Caco-2 (cell line): ENCODE measurements around the gene RTTN. TPM values are rescaled to one million over a fixed set of nuclear protein-coding genes. Genes with fewer than 3 reads are reported as not detected.

Source experiments
- BruUV-seq: library from RNA; stranded (reverse); fragments of 400-500 nt; replicated peaks from 2 replicates; lab custom pipeline; 2021; lab: Mats Ljungman, UMichigan
- CTCF ChIA-PET: fragments of 300-600 bp; sonication (Branson Sonifier 250); formaldehyde crosslinking; loops from one replicate; lab custom pipeline; 2022; ENCODE audit warnings: antibody characterized with exemption; lab: Charles Lee
- POLR2A ChIA-PET: fragments of 300-600 bp; sonication (Branson Sonifier 250); formaldehyde crosslinking; loops from one replicate; lab custom pipeline; 2022; ENCODE audit warnings: antibody characterized with exemption; lab: Charles Lee
- DNase-seq, 2 experiments: peaks; one replicate each; pipeline versions ENCODE4 v3.0.0 to v3.0.0-alpha.2; 2020 to 2022
- H3K27me3 ChIP-seq: replicated peaks from 2 replicates; pipeline ENCODE4 v1.6.0; 2011; ENCODE audit warnings: low read length; ENCODE audit not compliant: control insufficient read depth, insufficient read depth
- H3K36me3 ChIP-seq: 2 replicates; pipeline ENCODE4 v1.5.1; 2011; ENCODE audit warnings: low read length; ENCODE audit not compliant: control insufficient read depth, insufficient read depth
- H3K4me1 ChIP-seq: fragments of 250-450 bp; sonication (Bioruptor Pico); 2 replicates; pipeline ENCODE4 v1.5.1; 2020; ENCODE audit warnings: mild to moderate bottlenecking
- H3K4me3 ChIP-seq: 2 replicates; pipeline ENCODE4 v1.5.1; 2011; ENCODE audit warnings: low read depth, mild to moderate bottlenecking, control low read depth, low read length
- H3K9me3 ChIP-seq: fragments of 250-450 bp; sonication (Bioruptor Pico); 2 replicates; pipeline ENCODE4 v1.5.1; 2020; ENCODE audit warnings: mild to moderate bottlenecking, moderate library complexity
- H3K27ac Mint-ChIP-seq: one replicate; pipeline ENCODE4 v1.8.0; 2022; ENCODE audit warnings: mixed read lengths; ENCODE audit not compliant: unreplicated experiment
- H3K27me3 Mint-ChIP-seq: one replicate; pipeline ENCODE4 v1.8.0; 2022; ENCODE audit warnings: mixed read lengths; ENCODE audit not compliant: insufficient read depth, unreplicated experiment
- H3K36me3 Mint-ChIP-seq: one replicate; pipeline ENCODE4 v1.8.0; 2022; ENCODE audit warnings: mild to moderate bottlenecking, mixed read lengths; ENCODE audit not compliant: insufficient read depth, unreplicated experiment
- H3K4me1 Mint-ChIP-seq: one replicate; pipeline ENCODE4 v1.8.0; 2022; ENCODE audit warnings: low read depth, mixed read lengths; ENCODE audit not compliant: unreplicated experiment
- H3K4me3 Mint-ChIP-seq: one replicate; pipeline ENCODE4 v1.8.0; 2022; ENCODE audit warnings: mild to moderate bottlenecking, moderate library complexity, mixed read lengths; ENCODE audit not compliant: unreplicated experiment
- H3K9me3 Mint-ChIP-seq: one replicate; pipeline ENCODE4 v1.8.0; 2022; ENCODE audit warnings: mixed read lengths; ENCODE audit not compliant: unreplicated experiment
- intact Hi-C: fragments of 100-400 bp; cut with micrococcal nuclease; formaldehyde crosslinking; loops from one replicate; pipeline ENCODE4 v1.10.0; 2022; ENCODE audit not compliant: unreplicated experiment
- total RNA-seq: library from RNA; stranded (reverse); gene quantifications from 2 replicates; pipeline ENCODE4 v1.2.3, GENCODE V29; 2022
- TF ChIP-seq, protein P1 (sequence below), 2 experiments: fragments of 200-600 bp in 1 of 2; IDR thresholded peaks; 1 replicate in 1 of 2; 2 replicates in 1 of 2; pipeline versions ENCODE4 v1.5.1 to v1.8.0; 2011 to 2022; ENCODE audit warnings: antibody characterized with exemption in 1 of 2, control low read depth in 1 of 2, inconsistent platforms in 1 of 2, low read depth in 1 of 2, low read length in 1 of 2, mild to moderate bottlenecking in 1 of 2, moderate library complexity in 1 of 2; ENCODE audit not compliant: insufficient read depth in 1 of 2, severe bottlenecking in 1 of 2, unreplicated experiment in 1 of 2

Gene RTTN
- total RNA-seq, 1 experiment from 2014 or later, result 14.6 TPM

DNA sequence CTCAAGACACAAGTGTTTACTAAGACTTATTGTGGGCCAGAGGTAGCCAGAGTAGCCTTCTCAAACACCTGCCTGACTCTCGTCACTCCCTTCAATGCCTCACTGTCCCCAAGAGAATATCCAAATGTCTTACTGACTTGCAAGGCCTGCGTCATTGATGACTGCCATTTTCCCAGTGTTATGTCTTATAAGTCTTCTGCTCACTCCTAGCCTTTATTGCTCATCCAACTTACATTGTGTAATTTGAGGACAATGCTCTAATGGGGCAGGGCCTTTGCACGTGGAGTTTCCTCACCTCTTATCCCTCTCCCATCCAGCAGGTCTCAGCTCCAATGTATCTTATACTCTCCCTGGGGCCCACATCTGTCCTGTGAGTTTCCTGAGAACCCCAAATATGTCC lies 247.7 kb downstream of the RTTN start:
- no peaks in the 10 kb centered on the region for H3K36me3 Mint-ChIP-seq
- no peak overlapping the region for H3K27ac Mint-ChIP-seq
- no peaks in the 10 kb centered on the region for H3K4me1 Mint-ChIP-seq
- CTCF ChIA-PET, result no interaction called here
- DNase-seq, result no peak
- Histone ChIP-seq H3K9me3 (no peaks in the 10 kb centered on the region), H3K4me3 (no peak overlapping the region), H3K27me3 (no peaks in the 10 kb centered on the region), H3K36me3 (no peaks in the 10 kb centered on the region), H3K4me1 (no peaks in the 10 kb centered on the region)
- TF ChIP-seq, protein P1, sequence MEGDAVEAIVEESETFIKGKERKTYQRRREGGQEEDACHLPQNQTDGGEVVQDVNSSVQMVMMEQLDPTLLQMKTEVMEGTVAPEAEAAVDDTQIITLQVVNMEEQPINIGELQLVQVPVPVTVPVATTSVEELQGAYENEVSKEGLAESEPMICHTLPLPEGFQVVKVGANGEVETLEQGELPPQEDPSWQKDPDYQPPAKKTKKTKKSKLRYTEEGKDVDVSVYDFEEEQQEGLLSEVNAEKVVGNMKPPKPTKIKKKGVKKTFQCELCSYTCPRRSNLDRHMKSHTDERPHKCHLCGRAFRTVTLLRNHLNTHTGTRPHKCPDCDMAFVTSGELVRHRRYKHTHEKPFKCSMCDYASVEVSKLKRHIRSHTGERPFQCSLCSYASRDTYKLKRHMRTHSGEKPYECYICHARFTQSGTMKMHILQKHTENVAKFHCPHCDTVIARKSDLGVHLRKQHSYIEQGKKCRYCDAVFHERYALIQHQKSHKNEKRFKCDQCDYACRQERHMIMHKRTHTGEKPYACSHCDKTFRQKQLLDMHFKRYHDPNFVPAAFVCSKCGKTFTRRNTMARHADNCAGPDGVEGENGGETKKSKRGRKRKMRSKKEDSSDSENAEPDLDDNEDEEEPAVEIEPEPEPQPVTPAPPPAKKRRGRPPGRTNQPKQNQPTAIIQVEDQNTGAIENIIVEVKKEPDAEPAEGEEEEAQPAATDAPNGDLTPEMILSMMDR (IDR thresholded peaks at IDR 0.05; ENCODE audit: insufficient read depth in 1 of 2, low read depth in 1 of 2, low read length in 1 of 2, severe bottlenecking in 1 of 2, unreplicated experiment in 1 of 2), result no peak
- intact Hi-C loops, result no loop called here
- BruUV-seq, result no TSS peak
- no peaks in the 10 kb centered on the region for H3K9me3 Mint-ChIP-seq
- POLR2A ChIA-PET, result no interaction called here
- H3K27me3 Mint-ChIP-seq, result no peaks in the 10 kb centered on the region
- H3K4me3 Mint-ChIP-seq, result no peak overlapping the region

DNA sequence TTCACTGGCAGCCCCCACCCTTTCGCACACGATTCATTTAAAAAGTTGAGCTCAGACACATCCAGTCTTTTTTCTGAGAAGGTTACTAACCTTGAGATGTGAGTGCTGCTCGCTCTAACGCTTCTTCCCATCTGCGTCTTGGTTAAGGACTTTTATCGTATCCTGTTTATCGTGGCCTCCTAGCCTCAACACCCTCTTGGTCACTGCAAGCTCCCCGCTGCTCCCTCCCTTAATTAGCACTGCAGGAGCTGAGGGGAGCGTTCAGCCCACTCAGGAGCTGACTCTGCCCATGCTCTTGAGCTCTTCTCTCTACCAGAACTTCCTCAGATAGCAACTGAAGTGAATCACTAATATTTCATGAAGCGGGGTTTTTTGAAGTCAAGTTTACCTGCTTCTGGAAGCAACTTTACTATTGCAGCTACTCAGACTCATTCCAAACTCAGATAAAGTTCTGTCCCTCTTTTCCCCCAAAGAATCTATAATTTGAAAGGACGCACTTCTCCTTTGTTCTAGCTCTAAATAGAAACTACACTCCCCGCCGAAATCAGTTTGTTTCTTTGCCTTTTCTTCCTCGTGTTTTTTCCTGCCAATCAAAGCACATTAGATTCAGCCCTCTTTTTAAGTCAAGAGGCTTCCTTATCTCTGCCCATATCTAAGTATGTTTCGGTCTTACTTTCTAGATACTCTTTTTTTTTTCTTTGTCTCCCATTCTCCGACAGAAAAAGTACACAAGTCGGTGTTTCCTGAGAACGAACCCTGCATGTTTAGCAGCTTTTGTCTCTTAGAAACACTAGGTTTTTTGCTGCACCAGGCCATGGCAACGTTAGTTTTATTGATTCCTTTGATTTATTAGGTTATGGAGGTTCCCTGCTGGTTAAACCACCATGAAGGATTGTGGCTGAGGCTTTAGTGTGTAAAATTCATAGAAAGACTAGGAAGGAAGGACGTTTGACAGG lies 248.5 kb downstream of the RTTN start:
- H3K27ac Mint-ChIP-seq, result no peak overlapping the region
- CTCF ChIA-PET, result no interaction called here
- H3K9me3 Mint-ChIP-seq, result no peaks in the 10 kb centered on the region
- TF ChIP-seq, protein P1 (IDR thresholded peaks at IDR 0.05; ENCODE audit: insufficient read depth in 1 of 2, low read depth in 1 of 2, low read length in 1 of 2, severe bottlenecking in 1 of 2, unreplicated experiment in 1 of 2), result no peak
- Histone ChIP-seq H3K4me3 (no peak overlapping the region), H3K4me1 (no peaks in the 10 kb centered on the region), H3K36me3 (no peaks in the 10 kb centered on the region), H3K27me3 (no peaks in the 10 kb centered on the region), H3K9me3 (no peaks in the 10 kb centered on the region)
- no peaks in the 10 kb centered on the region for H3K27me3 Mint-ChIP-seq
- H3K4me1 Mint-ChIP-seq, result no peaks in the 10 kb centered on the region
- no TSS peak for BruUV-seq
- POLR2A ChIA-PET, result no interaction called here
- no peaks in the 10 kb centered on the region for H3K36me3 Mint-ChIP-seq
- DNase-seq, result no peak
- intact Hi-C loops, result no loop called here
- no peak overlapping the region for H3K4me3 Mint-ChIP-seq

DNA sequence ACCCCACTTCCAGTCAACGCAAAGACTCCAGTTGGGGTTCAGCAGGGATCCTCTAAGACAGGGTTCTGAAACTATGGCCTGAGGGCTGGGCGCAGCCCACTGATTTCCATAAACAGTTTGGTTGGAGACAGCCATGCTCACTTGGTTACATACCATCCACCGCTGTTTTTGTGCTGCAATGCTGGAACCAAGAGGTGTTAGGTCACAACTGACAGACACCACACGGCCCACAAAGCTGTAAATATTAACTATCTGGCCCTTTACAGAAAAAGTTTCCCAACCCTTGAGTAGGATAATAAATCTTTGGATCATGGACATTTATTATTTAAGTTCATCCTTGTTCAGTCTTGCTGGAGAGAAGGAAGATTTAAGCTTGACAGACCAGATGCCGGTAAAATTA lies 249.4 kb downstream of the RTTN start:
- ChIA-PET POLR2A (no interaction called here), CTCF (no interaction called here)
- no peak overlapping the region for H3K4me3 Mint-ChIP-seq
- no peaks in the 10 kb centered on the region for H3K36me3 ChIP-seq
- BruUV-seq, result no TSS peak
- no peaks in the 10 kb centered on the region for H3K9me3 ChIP-seq
- no peaks in the 10 kb centered on the region for H3K9me3 Mint-ChIP-seq
- H3K4me1 ChIP-seq, result no peaks in the 10 kb centered on the region
- TF ChIP-seq, protein P1 (IDR thresholded peaks at IDR 0.05; ENCODE audit: insufficient read depth in 1 of 2, low read depth in 1 of 2, low read length in 1 of 2, severe bottlenecking in 1 of 2, unreplicated experiment in 1 of 2), result no peak
- no peak overlapping the region for H3K4me3 ChIP-seq
- no peak for DNase-seq
- H3K4me1 Mint-ChIP-seq, result no peaks in the 10 kb centered on the region
- no peak overlapping the region for H3K27ac Mint-ChIP-seq
- no peaks in the 10 kb centered on the region for H3K27me3 ChIP-seq
- no peaks in the 10 kb centered on the region for H3K36me3 Mint-ChIP-seq
- intact Hi-C loops, result no loop called here
- H3K27me3 Mint-ChIP-seq, result no peaks in the 10 kb centered on the region
